HG02970 (cell line): Measurements from ENCODE around the gene DNASE2B.

ENCODE experiments used
- ATAC-seq: cut with Tn5 transposase; IDR thresholded peaks from one replicate; pipeline ENCODE4 v1.9.1; 2021; ENCODE audit warnings: mild to moderate bottlenecking, moderate library complexity, moderate number of reproducible peaks; ENCODE audit not compliant: unreplicated experiment, low FRiP score

The DNASE2B gene

DNA sequence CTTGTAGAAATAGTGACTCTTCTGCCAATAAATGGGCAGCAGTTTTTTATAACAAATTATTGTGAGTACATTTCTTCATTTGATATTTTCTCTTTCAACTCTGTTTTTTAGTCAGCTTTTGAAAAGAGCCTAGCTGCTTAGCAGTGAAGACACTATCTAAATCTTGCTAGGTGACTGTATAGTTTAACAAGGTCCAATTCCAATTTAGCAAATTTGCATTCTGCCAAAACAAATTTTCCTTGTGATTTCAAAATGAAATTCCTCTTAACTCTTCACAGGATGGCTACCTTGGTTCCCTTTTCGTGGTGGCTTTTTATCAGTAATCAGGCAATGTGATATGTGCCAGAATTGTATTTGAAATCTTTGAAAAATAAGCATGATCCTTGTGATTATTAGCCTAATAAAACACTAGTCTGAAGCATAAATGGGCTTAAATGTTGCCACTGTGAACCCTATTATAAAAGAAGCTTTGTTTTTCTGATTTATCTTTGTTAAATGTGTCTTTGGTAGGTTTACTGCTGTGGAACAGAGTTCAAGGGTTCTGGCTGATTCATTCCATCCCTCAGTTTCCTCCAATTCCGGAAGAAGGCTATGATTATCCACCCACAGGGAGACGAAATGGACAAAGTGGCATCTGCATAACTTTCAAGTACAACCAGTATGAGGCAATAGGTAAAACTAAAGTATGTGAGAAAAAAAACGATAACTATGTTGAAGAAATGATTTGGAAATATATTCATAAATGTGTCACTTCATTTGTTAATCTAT lies 12.2 kb downstream of the DNASE2B start:
- ATAC-seq = no peak

DNA sequence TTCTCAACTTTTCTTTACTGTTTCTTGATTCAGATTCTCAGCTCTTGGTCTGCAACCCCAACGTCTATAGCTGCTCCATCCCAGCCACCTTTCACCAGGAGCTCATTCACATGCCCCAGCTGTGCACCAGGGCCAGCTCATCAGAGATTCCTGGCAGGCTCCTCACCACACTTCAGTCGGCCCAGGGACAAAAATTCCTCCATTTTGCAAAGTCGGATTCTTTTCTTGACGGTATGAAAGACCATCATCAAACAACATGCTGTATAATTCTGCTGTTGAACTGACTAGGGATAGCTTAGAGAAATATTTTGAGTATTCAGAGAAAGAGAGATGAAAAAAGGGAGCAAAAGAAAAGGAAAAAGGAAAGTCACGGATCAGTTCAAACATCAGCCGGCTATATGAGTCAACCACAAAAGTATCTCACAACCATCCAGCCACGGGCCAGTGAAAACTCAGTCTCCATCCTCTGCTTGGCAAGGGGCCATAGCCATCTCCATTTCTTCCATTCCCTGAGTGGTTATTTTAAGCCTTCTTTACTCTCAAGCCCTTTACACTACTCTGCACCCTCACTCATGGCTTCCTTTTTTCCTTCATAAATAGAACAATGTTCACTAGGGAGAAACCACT lies 14.1 kb downstream of the DNASE2B start:
- ATAC-seq = no peak

DNA sequence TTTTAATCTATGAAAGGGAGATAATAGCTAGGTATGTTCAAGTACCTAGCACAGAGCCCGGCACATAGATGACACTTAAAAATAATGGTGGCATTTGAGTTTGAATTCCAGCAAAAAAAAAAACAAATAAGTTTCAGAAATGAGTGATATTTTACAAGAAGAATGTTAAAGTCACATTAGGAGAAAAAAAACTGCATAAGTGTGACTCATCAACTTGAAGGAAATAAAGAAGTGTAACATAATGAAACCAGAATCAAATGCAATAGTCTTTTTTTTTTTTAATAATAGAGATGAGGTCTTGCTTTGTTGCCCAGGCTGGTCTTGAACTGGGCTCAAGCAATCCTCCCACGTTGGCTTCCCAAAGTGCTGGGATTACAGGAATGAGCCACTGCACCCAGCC lies 17.1 kb downstream of the DNASE2B start:
- ATAC-seq = no peak

DNA sequence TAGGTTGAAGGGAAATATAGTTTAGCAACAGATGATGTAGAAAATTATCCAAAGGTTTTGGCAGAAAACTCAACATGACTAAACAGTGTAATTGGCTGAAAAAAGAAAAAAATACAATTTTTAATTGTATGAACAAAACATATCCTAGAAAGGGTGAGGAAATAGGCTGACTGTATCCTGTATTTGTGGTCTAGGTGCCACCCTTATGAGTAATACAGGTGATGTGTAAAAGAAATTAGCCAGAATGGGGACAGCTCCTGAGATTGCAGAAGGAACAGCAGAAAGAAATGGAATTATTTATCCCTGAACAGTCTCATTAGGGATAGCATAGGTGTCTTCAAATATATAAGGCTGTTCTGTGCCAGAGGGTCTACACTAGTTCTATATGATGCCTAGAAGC lies 24.6 kb downstream of the DNASE2B start:
- no peak for ATAC-seq

DNA sequence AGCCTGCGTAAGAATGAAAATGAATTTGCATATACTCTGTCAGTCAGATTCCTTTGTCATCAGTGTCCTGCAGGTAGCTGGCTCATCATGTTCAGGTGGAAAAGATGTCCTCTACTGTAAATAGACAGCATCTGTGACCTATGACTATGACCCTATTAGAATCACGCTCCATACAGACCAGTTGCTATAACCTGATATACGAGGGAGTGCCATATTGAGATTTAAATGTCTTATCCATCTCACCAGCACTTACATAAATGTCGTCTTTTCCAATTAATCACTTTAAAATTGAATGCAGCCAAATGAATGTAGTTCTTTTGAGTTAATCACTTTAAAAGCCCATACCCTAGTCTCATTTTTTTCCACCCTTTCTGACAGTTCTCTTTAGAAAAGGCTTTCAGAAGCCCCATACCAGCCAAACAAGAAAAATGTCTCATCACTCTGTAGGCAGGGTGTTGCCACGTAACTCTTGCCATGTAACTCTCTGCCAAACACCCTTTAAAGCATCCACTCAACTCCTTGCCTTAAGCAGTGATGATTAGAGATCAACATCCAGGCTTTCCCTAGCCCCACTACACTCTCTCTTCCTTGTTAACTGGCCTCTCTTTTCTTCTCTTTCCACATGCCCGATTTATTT lies 26.3 kb downstream of the DNASE2B start:
- ATAC-seq = no peak

DNA sequence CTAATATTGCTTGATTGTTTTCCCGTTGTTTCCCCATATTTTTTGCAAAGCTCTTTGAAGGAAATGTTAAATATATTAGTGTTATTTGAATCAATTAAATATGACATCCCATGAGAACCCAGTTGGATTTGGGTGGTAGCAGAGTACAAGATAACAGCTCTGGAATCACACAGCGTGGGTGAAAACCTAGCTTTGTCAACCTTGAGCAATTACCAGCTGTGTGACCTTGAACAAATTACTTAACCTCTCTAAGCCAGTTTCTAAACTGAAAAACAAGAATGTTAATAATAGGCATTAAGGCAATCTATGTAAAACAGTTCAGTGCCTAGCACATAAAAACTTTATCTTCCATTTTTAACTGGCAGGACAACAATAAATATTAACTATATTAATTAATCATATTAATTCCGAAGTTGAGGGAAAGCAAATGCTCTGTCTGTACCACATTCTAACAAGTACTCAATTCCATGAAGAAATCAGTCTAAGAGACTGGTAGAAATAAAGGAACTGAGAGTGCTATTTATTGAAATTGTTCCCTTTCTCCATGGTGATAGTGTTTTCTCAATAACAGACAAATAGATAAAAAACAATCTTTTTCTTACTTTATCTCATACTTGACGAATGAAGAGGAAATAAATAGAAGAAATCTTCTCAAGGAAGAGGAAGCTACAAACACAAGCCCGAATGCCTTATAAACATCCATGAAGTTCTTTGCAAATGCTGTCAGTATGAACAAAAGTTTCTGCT lies 27.0 kb downstream of the DNASE2B start:
- no peak for ATAC-seq

DNA sequence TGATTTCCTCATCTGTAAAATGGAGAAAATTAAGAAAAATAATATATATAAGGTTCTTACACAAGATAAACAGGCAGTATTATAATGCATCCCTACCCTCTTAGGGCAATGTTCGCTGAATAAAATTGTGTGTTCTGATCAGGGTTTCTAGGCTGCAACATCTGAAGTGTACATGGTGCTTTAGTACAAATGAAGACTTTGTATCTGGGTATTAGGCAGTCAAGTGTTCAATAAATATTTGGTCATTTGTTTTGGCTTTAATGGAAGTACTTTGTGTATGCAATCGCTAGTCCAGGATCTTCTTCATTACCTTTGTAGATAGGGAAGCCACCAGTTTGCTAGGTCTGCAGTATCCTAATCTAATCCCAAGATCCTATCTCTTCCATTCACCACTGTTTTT lies 28.1 kb downstream of the DNASE2B start:
- no peak for ATAC-seq

DNA sequence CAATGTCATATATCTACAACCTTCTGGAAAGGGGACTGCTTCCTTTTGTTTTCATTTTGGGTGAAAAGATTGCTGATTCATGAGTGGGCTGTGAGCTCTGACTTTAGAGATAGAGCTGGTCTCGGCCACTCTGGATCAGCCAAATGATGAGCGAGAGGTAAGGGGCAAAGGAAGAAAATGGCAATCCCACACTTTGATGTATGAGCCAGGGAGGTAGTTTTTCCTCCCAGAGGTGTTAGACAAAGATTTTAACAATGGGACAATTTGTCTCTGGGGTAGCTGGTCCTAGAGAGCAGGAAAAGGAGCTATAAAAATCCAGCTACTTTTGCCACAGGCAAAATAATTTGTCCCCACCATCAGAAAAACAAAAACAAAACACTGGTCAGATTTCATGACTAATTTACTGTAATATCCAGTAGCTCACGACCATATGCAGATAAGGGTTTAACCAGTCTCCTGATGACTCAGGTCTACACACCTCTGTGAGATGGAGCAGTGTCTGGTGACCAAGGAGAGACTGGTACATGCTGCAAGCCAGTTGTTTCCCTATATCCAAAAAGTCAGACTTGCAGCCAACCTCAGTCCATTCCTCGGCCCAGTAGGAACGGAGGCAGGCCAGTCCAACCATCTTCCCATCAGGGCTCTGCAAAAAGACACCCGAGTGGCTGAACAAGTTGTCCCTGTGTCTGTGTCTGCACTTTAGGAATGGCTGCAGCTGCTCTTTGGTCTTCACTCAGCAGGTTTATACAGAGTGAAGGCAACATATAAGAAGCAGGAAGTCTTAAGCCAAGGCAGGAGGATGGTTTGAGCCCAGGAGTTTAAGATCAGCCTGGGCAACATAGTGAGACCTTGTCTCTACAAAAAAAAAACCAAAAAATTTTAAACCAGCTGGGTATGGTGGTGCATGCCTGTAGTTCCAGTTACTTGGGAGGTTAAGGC lies 29.2 kb downstream of the DNASE2B start:
- ATAC-seq = no peak

DNA sequence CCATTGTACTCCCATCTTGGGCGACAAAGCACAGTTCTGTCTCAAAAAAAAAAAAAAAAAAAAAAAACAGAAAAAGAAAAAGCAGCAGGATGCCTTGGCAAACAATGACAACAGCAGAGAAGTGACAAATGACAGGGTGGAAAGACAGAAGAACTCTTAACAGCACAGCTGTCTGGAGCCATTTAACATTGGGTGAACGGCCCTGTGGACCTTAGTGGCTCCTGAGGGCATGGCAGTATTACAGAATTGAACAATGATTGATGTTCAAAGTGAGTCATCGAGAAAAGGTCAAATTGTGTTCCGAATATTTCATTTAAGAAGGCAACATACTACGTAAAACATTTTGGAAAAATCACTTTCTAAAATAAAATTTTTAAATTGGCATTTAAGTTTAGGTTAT lies 30.0 kb downstream of the DNASE2B start:
- ATAC-seq = no peak

DNA sequence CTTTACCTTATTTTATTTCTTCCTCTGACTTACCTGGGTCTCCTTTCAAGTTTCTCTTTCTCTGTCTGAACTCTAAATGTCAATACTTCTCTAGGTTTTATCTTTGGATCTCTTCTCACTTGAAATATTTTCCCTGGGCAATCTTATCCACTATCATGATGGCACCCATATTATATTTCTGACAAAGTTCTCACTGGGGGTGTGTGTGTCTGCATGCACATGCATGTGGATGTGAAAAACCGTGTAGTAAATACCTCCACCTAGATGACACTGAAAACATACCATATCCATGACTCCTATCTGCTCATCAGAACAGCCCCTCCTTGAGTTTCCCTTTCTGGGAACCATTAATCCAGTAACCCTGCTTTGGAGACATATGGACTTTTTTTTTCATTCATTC lies 30.9 kb downstream of the DNASE2B start:
- ATAC-seq = no peak

DNA sequence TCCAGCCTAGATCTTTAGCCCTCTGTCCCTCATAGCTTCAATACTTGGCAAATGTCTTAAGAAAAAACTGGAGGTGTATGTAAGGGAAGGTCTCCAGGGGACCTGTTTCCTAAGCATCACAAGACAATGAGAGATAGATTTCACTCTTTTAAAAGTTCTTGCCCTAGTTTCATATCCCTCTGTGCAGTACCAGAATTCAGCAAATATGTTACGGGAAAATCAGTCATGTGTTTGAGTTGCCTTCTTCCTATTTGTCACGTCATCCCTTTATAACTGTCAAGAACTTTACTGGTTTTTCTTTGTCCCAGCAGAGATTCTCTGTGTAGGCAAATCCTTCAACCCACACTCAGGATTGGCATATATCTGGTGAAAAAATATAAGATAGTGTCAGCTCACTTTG lies 32.3 kb downstream of the DNASE2B start:
- no peak for ATAC-seq

DNA sequence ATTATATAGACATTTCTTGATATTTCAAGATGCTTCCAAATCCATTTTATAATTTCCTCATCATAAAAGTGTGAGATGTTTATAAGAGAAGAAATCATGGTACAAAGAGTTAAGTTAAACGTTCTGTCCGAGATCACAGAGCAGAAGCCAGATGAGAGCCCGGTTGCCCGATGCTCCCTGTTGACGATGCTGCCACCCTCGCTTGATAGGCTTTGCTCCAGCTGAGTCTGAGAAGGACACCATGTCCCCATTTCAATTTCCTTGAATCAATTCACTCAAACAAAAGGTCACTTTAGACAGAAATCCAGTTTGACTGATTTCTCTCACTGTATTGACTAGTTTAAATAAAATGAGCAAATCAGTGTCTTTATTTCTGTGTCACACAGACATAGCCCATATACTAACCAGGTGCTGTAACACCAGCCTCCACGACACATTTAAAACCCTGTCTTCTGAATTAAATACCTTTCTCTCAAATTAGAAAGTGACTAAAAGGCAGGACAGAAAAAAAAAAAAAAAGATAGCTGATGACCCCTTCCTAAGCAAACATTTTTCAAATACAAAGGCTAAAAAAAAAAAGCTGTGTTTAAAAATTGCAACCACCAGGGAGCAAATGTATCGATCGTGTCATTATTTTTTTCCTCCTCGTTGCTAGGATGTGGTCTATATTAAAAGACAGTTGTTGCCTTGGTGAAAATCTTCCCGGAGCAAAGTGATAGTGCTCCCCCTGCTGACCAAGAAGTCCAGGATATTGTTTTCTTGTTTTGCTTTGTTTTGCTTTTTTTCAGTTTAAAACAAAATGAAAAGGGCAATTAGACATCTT lies 35.2 kb downstream of the DNASE2B start:
- no peak for ATAC-seq

DNA sequence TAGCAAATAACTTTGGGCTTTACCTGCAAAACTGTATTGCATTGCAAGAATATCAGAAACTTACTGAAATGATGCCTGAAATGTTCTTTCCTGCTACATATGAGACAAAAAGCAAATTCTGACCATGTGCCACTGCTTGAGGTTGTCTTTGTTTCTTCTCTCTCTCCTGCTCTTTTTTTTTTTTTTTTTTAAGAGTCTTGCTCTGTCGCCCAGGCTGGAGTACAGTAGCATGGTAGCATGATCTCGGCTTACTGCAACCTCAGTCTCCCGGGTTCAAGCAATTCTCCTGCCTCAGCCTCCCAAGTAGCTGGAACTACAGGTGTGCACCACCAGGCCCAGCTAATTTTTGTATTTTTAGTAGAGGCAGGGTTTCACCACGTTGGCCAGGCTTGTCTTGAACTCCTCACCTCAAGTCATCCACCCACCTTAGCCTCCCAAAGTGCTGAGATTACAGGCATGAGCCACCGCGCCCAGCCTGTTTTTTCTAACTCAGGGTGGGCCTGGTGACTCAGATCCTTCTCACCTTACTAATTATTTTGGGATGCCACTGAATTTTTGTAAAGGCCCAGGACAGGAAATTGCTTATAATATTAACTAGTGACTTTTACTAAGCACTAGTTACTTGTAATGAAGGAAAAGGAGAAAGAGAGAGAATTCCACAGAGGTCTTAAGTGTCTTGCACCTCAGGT lies 35.9 kb downstream of the DNASE2B start:
- ATAC-seq = no peak

DNA sequence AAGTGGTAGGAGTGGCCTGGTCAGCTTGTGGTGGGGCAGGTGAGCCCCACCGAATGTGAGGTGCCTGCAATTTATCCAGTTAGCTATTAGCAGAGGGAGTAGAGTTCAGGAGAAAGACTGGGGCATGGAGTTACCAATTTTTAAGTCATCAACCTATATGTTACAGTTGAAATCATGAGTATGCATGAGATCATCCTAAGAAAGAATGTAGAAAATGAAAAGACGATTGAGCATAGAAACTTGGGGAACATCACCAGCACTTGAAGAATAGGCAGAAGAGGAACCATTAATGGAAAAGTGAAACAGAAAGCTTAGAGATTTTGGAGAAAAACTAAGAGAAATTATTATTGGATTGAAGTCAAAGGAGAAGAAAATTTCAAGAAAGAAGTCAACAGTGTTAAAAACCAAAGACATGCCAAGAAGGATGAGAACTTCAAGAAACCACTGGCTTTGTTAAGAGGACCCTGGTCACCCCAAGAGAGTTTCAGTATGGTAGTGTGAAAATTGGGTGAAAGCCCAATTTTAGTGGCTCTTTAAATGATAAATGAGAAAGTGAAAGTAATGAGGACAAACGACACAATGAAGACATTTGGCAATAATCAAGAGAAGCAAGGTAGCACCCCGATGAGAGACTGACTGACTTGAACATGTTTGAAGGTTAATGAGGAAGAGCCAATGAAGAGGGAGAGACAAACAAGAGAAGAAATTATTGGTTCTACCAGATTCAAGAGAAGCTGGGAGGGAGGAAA lies 36.7 kb downstream of the DNASE2B start:
- no peak for ATAC-seq

DNA sequence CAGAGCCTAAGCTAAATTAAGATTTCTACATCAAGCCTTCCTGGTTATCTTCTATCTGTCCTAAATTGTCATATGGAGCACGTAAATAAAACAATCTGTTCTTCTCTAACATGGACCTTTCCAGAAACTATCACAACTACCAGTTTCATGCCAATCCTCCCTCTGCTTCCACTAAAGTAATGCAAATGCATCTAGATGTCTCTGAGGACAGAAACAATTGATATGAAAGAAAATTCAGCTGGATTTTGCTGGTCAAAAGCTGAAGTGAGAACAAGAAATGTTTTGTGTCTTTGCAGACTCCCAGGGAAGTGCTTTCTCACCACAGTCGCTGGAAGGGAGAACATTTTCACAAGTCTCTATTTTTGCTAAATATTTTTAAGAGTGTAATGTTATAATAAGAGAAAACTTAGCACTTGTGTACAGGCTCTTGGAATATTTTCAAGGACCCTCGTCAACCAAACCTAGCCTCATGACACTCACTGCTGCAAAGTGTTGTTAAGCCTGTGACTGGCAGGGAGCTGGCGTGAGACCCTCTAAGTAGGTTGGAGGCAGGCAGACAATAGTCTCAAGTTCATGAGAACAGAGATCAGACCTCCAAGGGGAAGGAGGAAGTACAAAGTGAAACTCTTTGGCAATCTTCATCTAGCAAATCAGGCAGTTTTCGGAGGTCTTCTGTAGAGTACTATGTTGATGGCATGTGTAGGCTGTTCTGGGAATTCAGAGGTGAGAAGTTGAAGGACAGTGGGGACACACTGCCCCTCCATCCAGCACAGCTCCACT lies 38.8 kb downstream of the DNASE2B start:
- ATAC-seq = no peak

DNA sequence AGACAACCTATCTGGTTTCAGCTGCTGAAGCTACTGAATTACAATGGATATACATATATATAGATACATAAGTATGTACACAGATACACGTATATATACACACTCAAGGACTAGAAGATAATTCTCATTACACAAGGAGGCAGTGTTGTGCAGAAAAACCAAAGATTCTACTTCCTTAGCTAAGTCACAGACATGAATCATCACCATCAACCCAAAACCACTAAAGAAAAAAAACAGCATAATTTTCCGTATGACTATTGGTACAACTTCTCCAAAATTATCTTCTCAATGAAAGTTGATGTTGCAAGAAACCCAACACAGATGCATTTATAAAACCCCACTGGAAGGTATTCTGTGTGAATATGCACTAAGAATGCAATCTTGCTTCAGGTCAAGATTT lies 44.0 kb downstream of the DNASE2B start:
- ATAC-seq = peak; percentile 69
